ENCODE data around the gene NOXRED1. TPM values are rescaled to one million over a fixed set of nuclear protein-coding genes. Genes with fewer than 3 reads are reported as not detected.
A peak's percentile ranks its signal among the peaks of the same experiment; 100 is the strongest.

Gene NOXRED1
- total and polyA plus RNA-seq, 4 donors = 0.23 to 0.94 (median 0.36) TPM

DNA sequence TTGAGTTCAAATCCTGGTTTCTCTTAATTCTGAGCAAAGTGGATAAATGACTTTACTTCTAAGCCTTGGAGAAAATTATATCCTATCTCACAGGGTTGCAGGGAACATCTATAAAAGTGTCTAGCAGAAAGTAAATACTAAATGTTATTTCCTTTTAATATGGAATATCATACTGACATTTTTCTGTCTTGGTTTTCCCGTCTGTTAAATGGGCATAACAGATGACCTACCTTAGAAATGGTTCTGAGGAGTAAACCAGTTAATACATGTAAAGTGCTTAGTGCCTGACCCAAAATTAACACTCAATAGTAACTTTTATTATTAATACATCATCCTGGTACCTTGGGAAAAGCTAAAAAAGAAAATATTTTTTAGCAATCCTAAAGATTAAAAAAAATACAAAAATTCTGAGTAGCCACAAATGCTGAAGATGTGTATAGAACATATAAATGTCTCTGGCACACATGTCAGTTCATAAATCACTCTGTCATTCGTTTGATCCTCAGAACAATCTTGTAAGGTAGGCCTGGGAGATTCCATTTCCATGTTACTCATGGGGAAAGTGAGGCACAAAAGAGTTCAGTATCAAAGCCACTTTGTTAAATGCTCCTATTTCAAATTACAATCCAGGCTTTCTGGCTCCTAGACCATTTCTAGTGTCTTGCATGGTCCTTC lies 32.8 kb upstream of the NOXRED1 start:
- TF ChIP-seq, protein P1, sequence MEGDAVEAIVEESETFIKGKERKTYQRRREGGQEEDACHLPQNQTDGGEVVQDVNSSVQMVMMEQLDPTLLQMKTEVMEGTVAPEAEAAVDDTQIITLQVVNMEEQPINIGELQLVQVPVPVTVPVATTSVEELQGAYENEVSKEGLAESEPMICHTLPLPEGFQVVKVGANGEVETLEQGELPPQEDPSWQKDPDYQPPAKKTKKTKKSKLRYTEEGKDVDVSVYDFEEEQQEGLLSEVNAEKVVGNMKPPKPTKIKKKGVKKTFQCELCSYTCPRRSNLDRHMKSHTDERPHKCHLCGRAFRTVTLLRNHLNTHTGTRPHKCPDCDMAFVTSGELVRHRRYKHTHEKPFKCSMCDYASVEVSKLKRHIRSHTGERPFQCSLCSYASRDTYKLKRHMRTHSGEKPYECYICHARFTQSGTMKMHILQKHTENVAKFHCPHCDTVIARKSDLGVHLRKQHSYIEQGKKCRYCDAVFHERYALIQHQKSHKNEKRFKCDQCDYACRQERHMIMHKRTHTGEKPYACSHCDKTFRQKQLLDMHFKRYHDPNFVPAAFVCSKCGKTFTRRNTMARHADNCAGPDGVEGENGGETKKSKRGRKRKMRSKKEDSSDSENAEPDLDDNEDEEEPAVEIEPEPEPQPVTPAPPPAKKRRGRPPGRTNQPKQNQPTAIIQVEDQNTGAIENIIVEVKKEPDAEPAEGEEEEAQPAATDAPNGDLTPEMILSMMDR (IDR thresholded peaks at IDR 0.05; ENCODE audit: control extremely low read depth, extremely low read depth) = no peak
- ATAC-seq (ENCODE audit: insufficient read depth, low FRiP score) (no peak), DNase-seq (no peak)
- Histone ChIP-seq H3K4me1 (ENCODE audit: control insufficient read depth in 5 of 5, insufficient read depth in 5 of 5, low read length in 5 of 5) (peaks cover 0 to 22% (median 7%) of the 10 kb centered on the region in 5 donors), H3K9ac (ENCODE audit: insufficient read depth in 1 of 2, low read length in 2 of 2) (peak overlapping the region; percentile 82 to 93), H3K27ac (ENCODE audit: low read depth in 1 of 2, low read length in 1 of 2) (no peak overlapping the region), H3K36me3 (ENCODE audit: control insufficient read depth in 4 of 4, insufficient read depth in 4 of 4, low read length in 4 of 4) (peaks cover 2 to 23% (median 16%) of the 10 kb centered on the region in 4 donors), H3K9me3 (ENCODE audit: control insufficient read depth in 4 of 4, insufficient read depth in 3 of 4, low read length in 3 of 4) (no peaks in the 10 kb centered on the region), H3K27me3 (ENCODE audit: control insufficient read depth in 3 of 3, insufficient read depth in 3 of 3, low read length in 2 of 3) (no peaks in the 10 kb centered on the region), H3K4me3 (no peak overlapping the region)
- 76 to 85% methylated on average over 2 of the region's 2 CpGs for WGBS, 2 donors

DNA sequence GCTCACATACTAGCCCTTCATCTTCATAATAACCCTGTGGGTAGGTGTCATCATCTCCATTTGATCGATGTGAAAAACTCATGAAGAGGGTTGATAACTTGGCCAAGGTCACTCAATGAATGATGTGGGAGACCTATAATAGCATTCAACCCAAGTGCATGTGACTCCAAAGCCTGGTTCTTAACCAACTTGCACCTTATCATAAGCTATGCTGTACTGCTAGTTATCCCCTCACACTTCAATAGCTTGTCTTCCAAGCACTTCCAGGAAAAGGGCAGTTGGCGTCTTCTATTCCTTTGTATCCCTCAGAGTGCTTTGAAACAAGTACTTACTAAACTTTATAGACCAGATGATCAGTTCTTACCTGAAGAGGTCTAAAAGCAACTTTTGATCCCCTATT lies 18.9 kb upstream of the NOXRED1 start:
- DNase-seq (no peak), ATAC-seq (ENCODE audit: insufficient read depth, low FRiP score) (no peak)
- Histone ChIP-seq H3K9me3 (ENCODE audit: control insufficient read depth in 4 of 4, insufficient read depth in 3 of 4, low read length in 3 of 4) (no peaks in the 10 kb centered on the region), H3K27me3 (ENCODE audit: control insufficient read depth in 3 of 3, insufficient read depth in 3 of 3, low read length in 2 of 3) (no peaks in the 10 kb centered on the region), H3K27ac (ENCODE audit: low read depth in 1 of 2, low read length in 1 of 2) (no peak overlapping the region), H3K9ac (ENCODE audit: insufficient read depth in 1 of 2, low read length in 2 of 2) (no peak overlapping the region), H3K4me3 (no peak overlapping the region), H3K36me3 (ENCODE audit: control insufficient read depth in 4 of 4, insufficient read depth in 4 of 4, low read length in 4 of 4) (peaks cover 11 to 41% (median 32%) of the 10 kb centered on the region in 4 donors), H3K4me1 (ENCODE audit: control insufficient read depth in 5 of 5, insufficient read depth in 5 of 5, low read length in 5 of 5) (no peaks in the 10 kb centered on the region)
- TF ChIP-seq, protein P1 (IDR thresholded peaks at IDR 0.05; ENCODE audit: control extremely low read depth, extremely low read depth) = no peak
- WGBS, 2 donors = 97 to 100% methylated on average over 2 of the region's 2 CpGs

DNA sequence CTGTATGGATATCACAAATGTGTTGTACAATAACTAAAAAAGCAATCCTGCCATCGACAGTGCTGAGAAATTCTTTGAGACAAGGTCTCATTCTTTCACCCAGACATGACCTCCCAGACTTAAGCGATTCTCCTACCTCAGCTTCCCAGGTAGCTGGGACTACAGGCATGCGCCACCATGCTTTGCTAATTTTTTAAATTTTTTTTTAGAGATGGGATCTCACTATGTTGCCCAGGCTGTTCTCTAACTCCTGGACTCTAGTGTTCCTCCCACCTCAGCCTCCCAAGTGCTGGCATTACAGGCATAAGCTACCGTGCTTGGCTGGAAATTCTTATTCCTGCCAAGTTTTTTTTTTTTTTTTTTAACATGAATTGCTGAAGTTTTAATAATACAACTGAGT lies 16.5 kb upstream of the NOXRED1 start:
- Histone ChIP-seq H3K9ac (ENCODE audit: insufficient read depth in 1 of 2, low read length in 2 of 2) (no peak overlapping the region), H3K4me3 (no peak overlapping the region), H3K9me3 (ENCODE audit: control insufficient read depth in 4 of 4, insufficient read depth in 3 of 4, low read length in 3 of 4) (no peaks in the 10 kb centered on the region), H3K27ac (ENCODE audit: low read depth in 1 of 2, low read length in 1 of 2) (no peak overlapping the region), H3K4me1 (ENCODE audit: control insufficient read depth in 5 of 5, insufficient read depth in 5 of 5, low read length in 5 of 5) (no peaks in the 10 kb centered on the region), H3K36me3 (ENCODE audit: control insufficient read depth in 4 of 4, insufficient read depth in 4 of 4, low read length in 4 of 4) (peaks cover 25 to 52% (median 43%) of the 10 kb centered on the region in 4 donors), H3K27me3 (ENCODE audit: control insufficient read depth in 3 of 3, insufficient read depth in 3 of 3, low read length in 2 of 3) (no peaks in the 10 kb centered on the region)
- ATAC-seq (ENCODE audit: insufficient read depth, low FRiP score) (no peak), DNase-seq (no peak)
- 94 to 97% methylated on average over 4 of the region's 4 CpGs for WGBS, 2 donors
- TF ChIP-seq, protein P1 (IDR thresholded peaks at IDR 0.05; ENCODE audit: control extremely low read depth, extremely low read depth) = no peak

DNA sequence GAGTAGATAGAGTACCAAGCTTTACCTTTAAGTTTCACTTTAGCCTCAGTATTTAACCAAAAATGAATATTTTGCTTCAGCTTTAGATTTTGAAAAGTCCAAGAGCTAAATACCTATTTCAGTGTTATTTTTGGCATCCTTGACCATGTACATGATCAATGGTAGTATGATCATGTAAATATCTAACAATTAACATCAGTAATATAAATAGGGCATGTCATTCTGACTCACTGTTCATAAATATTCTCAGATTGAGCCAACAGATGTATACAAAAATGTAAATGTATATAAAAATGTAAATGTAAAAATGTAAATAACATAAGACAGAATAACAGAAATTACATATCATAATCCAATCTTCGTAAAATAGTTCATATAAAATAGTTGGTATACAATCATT lies 15.3 kb upstream of the NOXRED1 start:
- DNase-seq = no peak
- 97 to 100% methylated on average over 1 of the region's 1 CpG for WGBS, 2 donors
- no peaks in the 10 kb centered on the region for H3K4me1 ChIP-seq (ENCODE audit: control insufficient read depth in 5 of 5, insufficient read depth in 5 of 5, low read length in 5 of 5)
- no peak overlapping the region for H3K27ac ChIP-seq (ENCODE audit: low read depth in 1 of 2, low read length in 1 of 2)
- no peak for ATAC-seq (ENCODE audit: insufficient read depth, low FRiP score)
- H3K36me3 ChIP-seq (ENCODE audit: control insufficient read depth in 4 of 4, insufficient read depth in 4 of 4, low read length in 4 of 4) = peaks cover 27 to 53% (median 45%) of the 10 kb centered on the region in 4 donors
- no peak overlapping the region for H3K4me3 ChIP-seq
- TF ChIP-seq, protein P1 (IDR thresholded peaks at IDR 0.05; ENCODE audit: control extremely low read depth, extremely low read depth) = no peak
- no peaks in the 10 kb centered on the region for H3K27me3 ChIP-seq (ENCODE audit: control insufficient read depth in 3 of 3, insufficient read depth in 3 of 3, low read length in 2 of 3)
- H3K9ac ChIP-seq (ENCODE audit: insufficient read depth in 1 of 2, low read length in 2 of 2) = no peak overlapping the region
- H3K9me3 ChIP-seq (ENCODE audit: control insufficient read depth in 4 of 4, insufficient read depth in 3 of 4, low read length in 3 of 4) = no peaks in the 10 kb centered on the region
